ENCODE results near the gene PPFIA4.

GRCh38 chr1:203089001-203089650, 62.8 kb downstream of the PPFIA4 start:
- TF ChIP-seq, protein P1, sequence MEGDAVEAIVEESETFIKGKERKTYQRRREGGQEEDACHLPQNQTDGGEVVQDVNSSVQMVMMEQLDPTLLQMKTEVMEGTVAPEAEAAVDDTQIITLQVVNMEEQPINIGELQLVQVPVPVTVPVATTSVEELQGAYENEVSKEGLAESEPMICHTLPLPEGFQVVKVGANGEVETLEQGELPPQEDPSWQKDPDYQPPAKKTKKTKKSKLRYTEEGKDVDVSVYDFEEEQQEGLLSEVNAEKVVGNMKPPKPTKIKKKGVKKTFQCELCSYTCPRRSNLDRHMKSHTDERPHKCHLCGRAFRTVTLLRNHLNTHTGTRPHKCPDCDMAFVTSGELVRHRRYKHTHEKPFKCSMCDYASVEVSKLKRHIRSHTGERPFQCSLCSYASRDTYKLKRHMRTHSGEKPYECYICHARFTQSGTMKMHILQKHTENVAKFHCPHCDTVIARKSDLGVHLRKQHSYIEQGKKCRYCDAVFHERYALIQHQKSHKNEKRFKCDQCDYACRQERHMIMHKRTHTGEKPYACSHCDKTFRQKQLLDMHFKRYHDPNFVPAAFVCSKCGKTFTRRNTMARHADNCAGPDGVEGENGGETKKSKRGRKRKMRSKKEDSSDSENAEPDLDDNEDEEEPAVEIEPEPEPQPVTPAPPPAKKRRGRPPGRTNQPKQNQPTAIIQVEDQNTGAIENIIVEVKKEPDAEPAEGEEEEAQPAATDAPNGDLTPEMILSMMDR (conservative IDR thresholded peaks at IDR 0.05), result no peak
- TF ChIP-seq ZFX (IDR thresholded peaks at IDR 0.05), result no peak

Data from C4-2B (cell line).